ENCODE results near the gene F2R.
"Not testable (repeated sequence)": the region's sequence is repeated elsewhere in the genome, so short reads cannot be mapped to it uniquely, and the experiment has no call there.

GRCh38 chr5:76741506-76741905 lies 25.6 kb downstream of the F2R start:
- not testable (repeated sequence) for TF ChIP-seq ZFX (IDR thresholded peaks at IDR 0.05); CTCF (conservative IDR thresholded peaks at IDR 0.05)

All from C4-2B (cell line).